Activated CD4-positive, alpha-beta memory T cell treated with anti-CD3 and anti-CD28 coated beads, Interleukin-2, amount 10 ng/mL, durations not matched to agents 7 days and 5 days (primary cell): Measurements from ENCODE around the gene LMO7. TPM values are rescaled to one million over a fixed set of nuclear protein-coding genes. Genes with fewer than 3 reads are reported as not detected.

Experiments
- CTCF ChIA-PET: fragments of 350-600 bp; sonication (Branson Sonifier 250); formaldehyde crosslinking; loops from one replicate; lab custom pipeline; 2021; ENCODE audit warnings: antibody characterized with exemption, inconsistent platforms; lab: Charles Lee
- POLR2A ChIA-PET: fragments of 350-600 bp; sonication (Branson Sonifier 250); formaldehyde crosslinking; loops from one replicate; lab custom pipeline; 2021; ENCODE audit warnings: antibody characterized with exemption; lab: Charles Lee
- DNase-seq: peaks from one replicate; pipeline ENCODE4 v3.0.0-alpha.2; 2020
- H3K27ac Mint-ChIP-seq: one replicate; pipeline ENCODE4 v1.8.0; 2021; ENCODE audit warnings: mild to moderate bottlenecking, mixed read lengths
- H3K27me3 Mint-ChIP-seq: one replicate; pipeline ENCODE4 v1.8.0; 2021; ENCODE audit warnings: mixed read lengths
- H3K36me3 Mint-ChIP-seq: one replicate; pipeline ENCODE4 v1.8.0; 2021; ENCODE audit warnings: low read depth, mixed read lengths
- H3K4me1 Mint-ChIP-seq: one replicate; pipeline ENCODE4 v1.8.0; 2021; ENCODE audit warnings: mixed read lengths
- H3K4me3 Mint-ChIP-seq: one replicate; pipeline ENCODE4 v1.8.0; 2021; ENCODE audit warnings: mild to moderate bottlenecking, mixed read lengths
- H3K9me3 Mint-ChIP-seq: one replicate; pipeline ENCODE4 v1.8.0; 2021; ENCODE audit warnings: mixed read lengths
- total RNA-seq, 2 experiments: library from RNA; stranded (reverse); gene quantifications; one replicate each; pipeline ENCODE4 v1.2.3, GENCODE V29; 2021

LMO7 gene
- total RNA-seq, 2 experiments from 2014 or later: 11.4 to 12.9 TPM

DNA sequence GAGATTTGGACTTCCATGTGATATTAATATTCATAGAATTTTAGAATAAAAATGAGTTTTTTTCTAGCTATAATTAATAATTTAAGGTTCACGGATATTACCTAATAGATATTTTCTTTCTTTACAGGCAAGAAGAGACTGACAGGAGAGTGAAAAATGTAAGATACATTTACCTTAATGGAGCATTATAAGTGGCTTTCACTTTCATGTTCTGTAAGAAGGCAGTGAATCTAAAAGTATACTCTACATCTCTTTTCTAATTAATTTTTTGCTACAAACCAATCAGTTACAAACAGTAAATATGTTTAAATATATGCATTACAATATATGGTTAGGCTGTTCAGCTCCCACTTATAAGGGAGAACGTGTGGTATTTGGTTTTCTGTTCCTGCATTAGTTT lies 159.1 kb downstream of the LMO7 start:
- CTCF ChIA-PET: interaction anchor here (1.5 kb wide), 1 partner anchor 99 kb away, joined by 4 read pairs; no protein-coding TSS in a partner anchor

DNA sequence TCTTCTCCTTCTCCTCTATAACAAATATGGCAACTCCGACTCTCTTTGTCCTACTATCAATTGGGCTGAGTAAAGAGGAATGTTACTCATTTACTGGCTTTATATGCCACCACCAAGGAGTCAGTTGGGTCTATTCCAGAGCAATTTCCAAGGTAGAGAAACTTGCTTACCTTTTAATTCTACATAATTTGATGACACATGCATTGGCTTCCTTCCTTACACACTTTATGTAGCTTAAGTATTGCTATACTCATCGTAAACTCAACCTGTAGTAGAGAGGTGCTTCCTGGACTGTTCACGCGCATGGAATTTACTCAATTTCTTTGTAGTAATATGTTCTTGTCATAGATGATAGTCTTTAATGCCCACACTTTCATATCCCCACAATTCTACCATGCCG lies 160.7 kb downstream of the LMO7 start:
- ChIA-PET CTCF (no interaction called here), POLR2A (no interaction called here)
- Mint-ChIP-seq H3K4me3 (no peak overlapping the region), H3K27me3 (no peaks in the 10 kb centered on the region), H3K9me3 (no peaks in the 10 kb centered on the region), H3K4me1 (peaks cover 31% of the 10 kb centered on the region), H3K36me3 (no peaks in the 10 kb centered on the region), H3K27ac (no peak overlapping the region)
- no peak for DNase-seq

More for the DNA sequence above, 159.1 kb downstream of the LMO7 start:
- peaks cover 20% of the 10 kb centered on the region for H3K4me1 Mint-ChIP-seq
- H3K9me3 Mint-ChIP-seq: no peaks in the 10 kb centered on the region
- no peaks in the 10 kb centered on the region for H3K27me3 Mint-ChIP-seq
- H3K4me3 Mint-ChIP-seq: no peak overlapping the region
- no peak for DNase-seq
- H3K36me3 Mint-ChIP-seq: no peaks in the 10 kb centered on the region
- POLR2A ChIA-PET: no interaction called here
- no peak overlapping the region for H3K27ac Mint-ChIP-seq

DNA sequence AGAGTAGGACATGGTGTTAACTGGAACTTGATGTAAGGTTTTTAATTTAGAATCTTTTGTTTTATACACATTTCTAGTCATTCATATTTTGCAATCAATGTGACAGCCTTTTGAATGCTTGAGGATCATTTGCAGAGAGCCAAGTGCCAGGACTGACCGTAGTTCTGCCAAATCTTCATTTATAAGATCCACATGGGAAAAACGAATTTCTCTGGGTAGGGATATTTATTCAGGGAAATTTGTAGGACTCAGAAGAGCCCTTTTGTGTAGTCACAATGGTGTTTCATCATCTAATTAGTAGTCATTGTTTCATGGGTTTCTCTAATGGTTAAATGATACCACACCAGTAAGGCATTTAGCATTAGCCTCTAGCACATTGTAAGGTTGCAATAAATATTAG lies 161.1 kb downstream of the LMO7 start:
- no peak for DNase-seq
- no peaks in the 10 kb centered on the region for H3K9me3 Mint-ChIP-seq
- no peaks in the 10 kb centered on the region for H3K36me3 Mint-ChIP-seq
- ChIA-PET CTCF (no interaction called here), POLR2A (no interaction called here)
- peaks cover 32% of the 10 kb centered on the region for H3K4me1 Mint-ChIP-seq
- no peaks in the 10 kb centered on the region for H3K27me3 Mint-ChIP-seq
- H3K4me3 Mint-ChIP-seq: no peak overlapping the region
- H3K27ac Mint-ChIP-seq: no peak overlapping the region

DNA sequence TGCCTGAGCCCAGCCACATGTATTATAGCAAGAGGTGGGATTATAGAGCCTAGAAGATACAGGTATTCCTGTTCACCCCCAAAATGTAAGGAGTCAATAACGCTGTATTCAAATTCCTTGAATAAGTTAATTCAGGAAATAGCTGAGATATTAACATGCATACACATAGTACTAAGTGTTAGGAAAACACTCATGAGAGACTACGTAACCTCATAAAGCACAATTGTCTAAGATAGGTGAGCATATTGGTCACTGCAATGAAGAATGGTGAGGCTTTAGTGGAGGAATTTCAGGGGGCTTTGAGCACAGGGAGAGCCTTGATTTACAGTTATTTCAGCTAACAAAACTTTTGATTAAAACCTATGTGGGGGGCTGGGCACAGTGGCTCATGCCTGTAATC lies 161.6 kb downstream of the LMO7 start:
- Mint-ChIP-seq H3K27ac (no peak overlapping the region), H3K27me3 (no peaks in the 10 kb centered on the region), H3K36me3 (no peaks in the 10 kb centered on the region), H3K4me1 (peaks cover 37% of the 10 kb centered on the region), H3K4me3 (no peak overlapping the region), H3K9me3 (no peaks in the 10 kb centered on the region)
- ChIA-PET POLR2A (no interaction called here), CTCF (no interaction called here)
- no peak for DNase-seq

DNA sequence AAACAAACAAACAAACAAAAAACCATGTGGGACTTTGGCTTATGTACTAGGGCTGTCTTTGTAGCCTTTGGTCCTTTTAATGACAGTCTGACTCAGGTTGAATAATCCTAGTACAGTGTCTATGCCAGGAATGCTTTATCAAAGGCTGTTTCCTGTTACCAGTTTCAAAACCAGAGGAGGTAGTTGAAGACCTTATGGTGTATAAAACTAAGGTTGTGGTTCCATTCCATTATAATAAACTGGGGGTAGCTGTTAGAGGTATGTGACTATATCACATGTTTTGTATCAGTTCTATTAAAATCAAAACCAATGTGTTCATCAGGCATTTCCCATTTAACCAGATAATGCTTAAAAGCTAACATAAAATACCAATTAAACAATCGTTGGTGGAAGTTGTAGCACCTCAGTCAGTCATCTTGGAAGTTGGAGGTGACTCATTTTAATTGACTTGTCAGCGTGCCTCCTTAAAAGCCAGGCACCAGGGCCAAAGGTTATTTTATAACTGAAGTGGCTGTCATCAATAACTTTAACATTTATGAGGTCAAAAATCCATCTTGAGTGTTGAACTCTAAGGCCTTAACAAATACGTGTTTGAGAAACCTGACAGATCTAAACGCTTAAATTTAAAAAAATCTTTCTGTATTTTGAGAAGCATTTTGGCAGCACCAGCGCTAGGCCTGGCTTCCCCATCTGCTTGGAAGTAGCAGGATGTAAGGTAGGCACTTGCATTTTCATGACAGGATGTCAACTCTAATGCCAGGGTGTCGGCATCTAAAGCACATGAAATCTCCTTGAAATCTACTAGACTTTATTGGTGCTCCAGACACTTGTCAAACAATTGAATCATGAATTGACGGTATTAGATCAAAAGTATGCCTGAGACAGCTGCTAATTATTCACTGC lies 162.5 kb downstream of the LMO7 start:
- Mint-ChIP-seq H3K4me1 (peaks cover 45% of the 10 kb centered on the region), H3K4me3 (no peak overlapping the region), H3K27me3 (no peaks in the 10 kb centered on the region), H3K27ac (no peak overlapping the region), H3K36me3 (no peaks in the 10 kb centered on the region), H3K9me3 (no peaks in the 10 kb centered on the region)
- DNase-seq: no peak
- ChIA-PET CTCF (no interaction called here), POLR2A (no interaction called here)

DNA sequence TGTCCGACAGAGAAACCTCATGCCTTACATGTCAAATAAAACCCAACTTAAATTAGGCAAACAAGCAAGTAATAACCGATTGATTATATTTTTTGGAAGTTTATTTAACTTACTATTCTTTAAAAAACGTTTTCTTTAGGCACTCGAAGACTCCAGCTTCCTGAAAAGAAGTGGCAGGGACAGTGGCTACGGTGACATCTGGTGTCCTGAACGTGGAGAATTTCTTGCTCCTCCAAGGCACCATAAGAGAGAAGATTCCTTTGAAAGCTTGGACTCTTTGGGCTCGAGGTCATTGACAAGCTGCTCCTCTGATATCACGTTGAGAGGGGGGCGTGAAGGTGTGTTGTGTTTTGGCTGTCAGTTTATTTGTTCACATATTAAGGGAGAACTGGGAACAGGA lies 164.4 kb downstream of the LMO7 start:
- Mint-ChIP-seq H3K27ac (no peak overlapping the region), H3K4me1 (peaks cover 47% of the 10 kb centered on the region), H3K4me3 (no peak overlapping the region), H3K36me3 (no peaks in the 10 kb centered on the region), H3K9me3 (no peaks in the 10 kb centered on the region), H3K27me3 (no peaks in the 10 kb centered on the region)
- POLR2A ChIA-PET: no interaction called here
- no peak for DNase-seq
- CTCF ChIA-PET: interaction anchor here (0.6 to 2.2 kb wide), 2 partner anchors 104 to 1337 kb away, joined by 3 to 8 read pairs; no protein-coding TSS in a partner anchor

DNA sequence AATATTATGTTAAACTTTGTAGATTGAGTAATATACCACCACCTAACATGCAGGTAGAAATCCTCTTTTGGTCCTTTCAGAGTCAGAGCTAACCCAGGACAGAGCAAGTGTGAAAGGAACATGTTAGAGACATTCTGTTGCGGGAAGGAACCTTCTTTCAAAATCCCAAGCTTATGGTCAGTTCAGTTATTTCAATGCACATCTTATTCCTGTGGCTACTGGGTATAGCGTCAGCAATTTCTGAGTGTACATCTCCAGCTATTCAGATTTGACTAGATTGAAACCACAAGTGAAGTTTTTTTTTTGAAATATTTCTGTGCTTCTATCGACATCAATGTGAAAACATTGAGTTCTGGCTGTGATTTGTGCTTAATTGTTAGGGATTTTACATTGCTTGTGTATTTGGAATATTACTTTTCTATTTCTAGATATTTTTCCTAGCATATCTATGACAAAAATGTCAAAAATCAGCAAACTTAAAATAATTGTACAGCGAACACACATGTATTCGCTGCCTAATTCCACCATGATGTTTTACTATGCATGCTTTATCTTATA lies 165.3 kb downstream of the LMO7 start:
- DNase-seq: no peak
- Mint-ChIP-seq H3K36me3 (no peaks in the 10 kb centered on the region), H3K9me3 (no peaks in the 10 kb centered on the region), H3K4me1 (peaks cover 47% of the 10 kb centered on the region), H3K27ac (no peak overlapping the region), H3K27me3 (no peaks in the 10 kb centered on the region), H3K4me3 (no peak overlapping the region)
- ChIA-PET CTCF (interaction anchor here (2.2 kb wide), 1 partner anchor 105 kb away, joined by 8 read pairs; no protein-coding TSS in a partner anchor), POLR2A (no interaction called here)

DNA sequence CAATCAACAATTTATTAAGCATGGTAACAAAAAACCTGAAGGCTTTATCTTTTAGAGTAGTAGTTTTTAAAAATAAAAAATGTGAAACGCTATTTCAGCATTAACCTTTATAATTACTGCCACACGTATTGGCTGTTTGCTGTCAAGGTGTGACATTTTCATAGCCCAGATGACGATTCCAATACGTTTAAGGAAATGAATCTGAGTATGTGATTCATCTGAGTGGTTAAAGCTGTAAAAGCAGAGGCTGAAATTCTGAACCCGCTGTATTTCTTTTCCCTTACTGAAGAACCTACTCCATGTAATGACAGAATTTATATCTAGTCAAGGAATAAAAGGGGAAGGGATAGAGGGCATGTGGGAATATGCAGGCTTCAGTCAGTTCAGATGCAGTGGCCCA lies 166.0 kb downstream of the LMO7 start:
- no peaks in the 10 kb centered on the region for H3K27me3 Mint-ChIP-seq
- no peak overlapping the region for H3K27ac Mint-ChIP-seq
- CTCF ChIA-PET: interaction anchor here (2.1 kb wide), 1 partner anchor 106 kb away, joined by 11 read pairs; no protein-coding TSS in a partner anchor
- POLR2A ChIA-PET: no interaction called here
- no peaks in the 10 kb centered on the region for H3K9me3 Mint-ChIP-seq
- DNase-seq: no peak
- no peak overlapping the region for H3K4me3 Mint-ChIP-seq
- H3K4me1 Mint-ChIP-seq: peaks cover 47% of the 10 kb centered on the region
- no peaks in the 10 kb centered on the region for H3K36me3 Mint-ChIP-seq

DNA sequence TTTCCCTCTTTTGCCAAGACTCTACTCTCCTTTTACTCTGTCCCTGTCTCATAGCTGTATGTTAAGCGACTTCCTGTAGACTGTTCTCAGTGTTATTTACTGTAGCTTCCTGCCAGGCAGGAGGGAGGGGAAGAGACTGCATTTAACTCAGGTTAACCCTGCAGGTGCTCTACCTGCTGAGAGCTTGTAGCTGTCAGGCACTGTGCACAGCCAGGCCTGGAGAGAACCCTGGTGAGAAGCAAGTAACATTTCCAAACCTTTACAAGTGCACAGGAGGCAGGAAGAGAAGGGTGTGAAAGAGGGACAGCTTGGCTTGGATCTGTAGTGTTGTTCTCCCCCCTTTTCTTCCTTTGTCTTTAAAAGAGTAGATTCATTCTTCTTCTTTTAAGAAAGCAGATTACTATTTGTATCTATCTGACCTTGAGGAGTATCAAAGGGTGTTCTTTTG lies 167.1 kb downstream of the LMO7 start:
- no peak overlapping the region for H3K4me3 Mint-ChIP-seq

DNA sequence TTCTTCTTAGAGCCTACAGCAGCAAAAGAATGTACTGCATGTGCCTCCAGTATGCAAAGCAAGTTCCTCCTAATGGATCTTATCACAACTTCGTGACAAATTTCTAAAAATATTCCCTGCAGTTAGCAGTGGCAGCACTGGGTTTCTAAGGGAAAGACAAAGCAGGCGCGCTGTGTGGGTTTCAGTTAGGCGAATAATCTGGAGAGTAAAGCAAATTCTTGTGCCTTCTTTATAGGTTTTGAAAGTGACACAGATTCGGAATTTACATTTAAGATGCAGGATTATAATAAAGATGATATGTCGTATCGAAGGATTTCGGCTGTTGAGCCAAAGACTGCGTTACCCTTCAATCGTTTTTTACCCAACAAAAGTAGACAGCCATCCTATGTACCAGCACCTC lies 167.9 kb downstream of the LMO7 start:
- ChIA-PET POLR2A (no interaction called here), CTCF (interaction anchor here (2.1 kb wide), 1 partner anchor 108 kb away, joined by 11 read pairs; no protein-coding TSS in a partner anchor)
- no peaks in the 10 kb centered on the region for H3K9me3 Mint-ChIP-seq
- DNase-seq: no peak
- H3K27ac Mint-ChIP-seq: no peak overlapping the region
- no peaks in the 10 kb centered on the region for H3K36me3 Mint-ChIP-seq
- no peaks in the 10 kb centered on the region for H3K27me3 Mint-ChIP-seq
- H3K4me3 Mint-ChIP-seq: no peak overlapping the region
- H3K4me1 Mint-ChIP-seq: peaks cover 32% of the 10 kb centered on the region

More for the DNA sequence above, 167.1 kb downstream of the LMO7 start:
- Mint-ChIP-seq H3K36me3 (no peaks in the 10 kb centered on the region), H3K27me3 (no peaks in the 10 kb centered on the region), H3K4me1 (peaks cover 41% of the 10 kb centered on the region), H3K9me3 (no peaks in the 10 kb centered on the region), H3K27ac (no peak overlapping the region)
- ChIA-PET CTCF (interaction anchor here (1.2 to 2.1 kb wide), 2 partner anchors 42 to 107 kb away, joined by 3 to 11 read pairs; no protein-coding TSS in a partner anchor), POLR2A (no interaction called here)
- peak; percentile 17 for DNase-seq

DNA sequence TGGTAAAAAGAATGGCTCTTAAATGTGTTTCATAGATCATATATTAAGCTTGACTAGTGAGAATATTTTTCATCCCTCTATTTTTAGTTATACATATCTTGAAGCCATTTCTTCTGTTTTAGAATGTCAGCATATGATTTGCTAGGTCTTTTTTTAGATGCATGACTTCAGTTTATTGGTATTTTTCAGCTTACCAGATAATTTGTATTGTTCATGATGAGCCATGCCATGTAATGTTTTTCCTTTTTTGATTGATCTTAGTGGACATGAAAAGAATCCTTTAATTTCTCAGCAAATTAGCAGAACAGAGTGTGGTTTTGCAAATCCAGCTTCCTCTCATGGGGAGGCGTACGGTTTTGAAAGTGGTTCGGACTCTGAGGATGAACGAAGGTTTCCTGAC lies 168.5 kb downstream of the LMO7 start:
- no peak for DNase-seq
- ChIA-PET POLR2A (no interaction called here), CTCF (no interaction called here)
- H3K27me3 Mint-ChIP-seq: no peaks in the 10 kb centered on the region
- no peaks in the 10 kb centered on the region for H3K9me3 Mint-ChIP-seq
- no peaks in the 10 kb centered on the region for H3K36me3 Mint-ChIP-seq
- no peak overlapping the region for H3K27ac Mint-ChIP-seq
- peaks cover 30% of the 10 kb centered on the region for H3K4me1 Mint-ChIP-seq
- H3K4me3 Mint-ChIP-seq: no peak overlapping the region

DNA sequence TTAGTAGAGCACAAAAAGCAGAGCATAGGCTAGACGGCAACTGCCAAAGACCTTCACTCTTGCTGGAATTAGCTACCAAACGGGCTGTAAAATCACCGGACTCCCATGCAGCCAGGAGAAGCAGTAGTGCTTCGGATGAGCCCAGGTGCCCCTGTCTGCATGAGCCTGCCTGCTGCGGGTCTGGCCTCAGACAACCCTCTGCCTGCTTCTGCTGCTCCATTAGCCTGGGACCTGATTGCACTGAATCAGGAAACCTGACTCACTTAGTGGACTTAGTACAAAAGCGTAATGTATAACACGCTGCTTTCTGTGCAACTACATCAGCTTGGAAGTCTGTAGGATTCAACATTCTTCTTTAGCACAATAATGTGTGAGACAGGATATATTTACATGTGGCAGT lies 170.0 kb downstream of the LMO7 start:
- ChIA-PET POLR2A (no interaction called here), CTCF (no interaction called here)
- Mint-ChIP-seq H3K9me3 (no peaks in the 10 kb centered on the region), H3K27me3 (no peaks in the 10 kb centered on the region), H3K36me3 (no peaks in the 10 kb centered on the region), H3K4me3 (no peak overlapping the region), H3K27ac (no peak overlapping the region), H3K4me1 (peaks cover 22% of the 10 kb centered on the region)
- no peak for DNase-seq

DNA sequence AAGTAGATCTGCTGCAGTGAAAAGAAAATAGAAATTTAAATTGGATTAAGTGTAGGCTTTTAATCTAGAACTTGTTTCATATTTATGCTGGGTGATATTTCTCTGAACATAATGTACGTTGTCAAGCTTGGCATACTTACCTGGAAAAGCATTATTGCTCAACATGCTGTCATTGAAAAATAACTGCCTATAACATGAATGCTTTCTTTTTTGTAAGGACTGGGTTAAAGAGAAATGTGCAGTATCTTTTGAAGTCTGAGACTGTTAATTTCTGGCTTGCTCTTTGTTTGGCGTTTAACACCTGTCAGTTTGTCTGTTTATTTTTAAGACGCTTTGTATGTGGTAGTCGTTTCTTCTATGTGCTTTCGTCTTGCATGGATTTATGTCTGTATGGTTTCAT lies 175.2 kb downstream of the LMO7 start:
- DNase-seq: no peak
- Mint-ChIP-seq H3K4me3 (no peak overlapping the region), H3K27ac (no peak overlapping the region), H3K27me3 (no peaks in the 10 kb centered on the region), H3K4me1 (no peaks in the 10 kb centered on the region), H3K9me3 (no peaks in the 10 kb centered on the region), H3K36me3 (no peaks in the 10 kb centered on the region)
- CTCF ChIA-PET: no interaction called here
- POLR2A ChIA-PET: no interaction called here
